ENCODE data around the gene FAM117A. TPM values are rescaled to one million over a fixed set of nuclear protein-coding genes. Genes with fewer than 3 reads are reported as not detected.

Gene FAM117A
- total RNA-seq, 1 experiment from 2014 or later = 9.7 TPM

GRCh38 chr17:49723423-49723822 is 40.5 kb downstream of the FAM117A start:
- TF ChIP-seq CTCF (conservative IDR thresholded peaks at IDR 0.05; ENCODE audit: low read depth, low read length) = no peak
- TF ChIP-seq EZH2phosphoT487 (IDR thresholded peaks at IDR 0.05; ENCODE audit: borderline replicate concordance, low read length) = no peak
- no peak for TF ChIP-seq EZH2 (IDR thresholded peaks at IDR 0.05; ENCODE audit: low read length, unreplicated experiment)
- no peak overlapping the region for H3K4me2 ChIP-seq (ENCODE audit: low read length)
- H3K79me2 ChIP-seq (ENCODE audit: low read length) = no peaks in the 10 kb centered on the region
- intact Hi-C loops (cut with micrococcal nuclease) = no loop called here
- BruUV-seq (replicated peaks) = no TSS peak
- no peak overlapping the region for H3K27ac ChIP-seq (ENCODE audit: low read length)
- H3F3A ChIP-seq (ENCODE audit: low read length, unreplicated experiment) = no peaks in the 10 kb centered on the region
- no peaks in the 10 kb centered on the region for H4K20me1 ChIP-seq (ENCODE audit: low read length)
- POLR2A ChIA-PET (ENCODE audit: unreplicated experiment) = interaction anchor here (0.6 kb wide), 1 partner anchor 1075 kb away, joined by 4 read pairs; no protein-coding TSS in a partner anchor
- no peaks in the 10 kb centered on the region for H3K4me1 ChIP-seq (ENCODE audit: insufficient read depth, low read length)
- no peaks in the 10 kb centered on the region for H3K36me3 ChIP-seq (ENCODE audit: low read depth, low read length)
- no peak overlapping the region for H2AFZ ChIP-seq (ENCODE audit: low read length)
- no peak for DNase-seq
- H3K9me2 ChIP-seq (replicated peaks; ENCODE audit: low read length) = no peaks in the 10 kb centered on the region
- no peaks in the 10 kb centered on the region for H3K27me3 ChIP-seq (ENCODE audit: low read length)
- no peak overlapping the region for H3K9ac ChIP-seq (ENCODE audit: low read length)
- ATAC-seq = no peak
- CTCF ChIA-PET = no interaction called here
- no peaks in the 10 kb centered on the region for H3K9me3 ChIP-seq (ENCODE audit: low read length)
- H3K4me3 ChIP-seq (ENCODE audit: low read length) = no peak overlapping the region

- H2AFZ ChIP-seq (ENCODE audit: low read length) = no peak overlapping the region
- no peaks in the 10 kb centered on the region for H3K9me2 ChIP-seq (replicated peaks; ENCODE audit: low read length)
- no peak overlapping the region for H3K27ac ChIP-seq (ENCODE audit: low read length)
- H3K9ac ChIP-seq (ENCODE audit: low read length) = no peak overlapping the region
- H3K27me3 ChIP-seq (ENCODE audit: low read length) = no peaks in the 10 kb centered on the region
- ATAC-seq = no peak
- TF ChIP-seq CTCF (conservative IDR thresholded peaks at IDR 0.05; ENCODE audit: low read depth, low read length) = no peak
- TF ChIP-seq EZH2phosphoT487 (IDR thresholded peaks at IDR 0.05; ENCODE audit: borderline replicate concordance, low read length) = no peak
- TF ChIP-seq EZH2 (IDR thresholded peaks at IDR 0.05; ENCODE audit: low read length, unreplicated experiment) = no peak
- intact Hi-C loops (cut with micrococcal nuclease) = no loop called here
- no peaks in the 10 kb centered on the region for H3F3A ChIP-seq (ENCODE audit: low read length, unreplicated experiment)
- no peaks in the 10 kb centered on the region for H4K20me1 ChIP-seq (ENCODE audit: low read length)
- no peak overlapping the region for H3K4me3 ChIP-seq (ENCODE audit: low read length)
- no TSS peak for BruUV-seq (replicated peaks)
- H3K79me2 ChIP-seq (ENCODE audit: low read length) = no peaks in the 10 kb centered on the region
- no peak overlapping the region for H3K4me2 ChIP-seq (ENCODE audit: low read length)
- DNase-seq = no peak
- CTCF ChIA-PET = no interaction called here
- POLR2A ChIA-PET (ENCODE audit: unreplicated experiment) = no interaction called here
- H3K36me3 ChIP-seq (ENCODE audit: low read depth, low read length) = no peaks in the 10 kb centered on the region; the same call in 1 of the 2 replicates
- no peaks in the 10 kb centered on the region for H3K4me1 ChIP-seq (ENCODE audit: insufficient read depth, low read length)
- no peaks in the 10 kb centered on the region for H3K9me3 ChIP-seq (ENCODE audit: low read length)
These were observed 41.9 kb downstream of the FAM117A start for GRCh38 chr17:49722066-49722465.

- ChIA-PET POLR2A (ENCODE audit: unreplicated experiment) (no interaction called here), CTCF (no interaction called here)
- no peaks in the 10 kb centered on the region for H3K9me3 ChIP-seq (ENCODE audit: low read length)
- H3K4me3 ChIP-seq (ENCODE audit: low read length) = no peak overlapping the region
- no TSS peak for BruUV-seq (replicated peaks)
- no peaks in the 10 kb centered on the region for H3F3A ChIP-seq (ENCODE audit: low read length, unreplicated experiment)
- H3K4me1 ChIP-seq (ENCODE audit: insufficient read depth, low read length) = no peaks in the 10 kb centered on the region
- H3K27me3 ChIP-seq (ENCODE audit: low read length) = no peaks in the 10 kb centered on the region
- H3K79me2 ChIP-seq (ENCODE audit: low read length) = no peaks in the 10 kb centered on the region
- no peak overlapping the region for H2AFZ ChIP-seq (ENCODE audit: low read length)
- no peak for ATAC-seq
- no peak for DNase-seq
- intact Hi-C loops (cut with micrococcal nuclease) = no loop called here
- H3K27ac ChIP-seq (ENCODE audit: low read length) = no peak overlapping the region
- H4K20me1 ChIP-seq (ENCODE audit: low read length) = no peaks in the 10 kb centered on the region
- TF ChIP-seq CTCF (conservative IDR thresholded peaks at IDR 0.05; ENCODE audit: low read depth, low read length) = no peak
- TF ChIP-seq EZH2phosphoT487 (IDR thresholded peaks at IDR 0.05; ENCODE audit: borderline replicate concordance, low read length) = no peak
- no peak for TF ChIP-seq EZH2 (IDR thresholded peaks at IDR 0.05; ENCODE audit: low read length, unreplicated experiment)
- no peaks in the 10 kb centered on the region for H3K9me2 ChIP-seq (replicated peaks; ENCODE audit: low read length)
- no peak overlapping the region for H3K9ac ChIP-seq (ENCODE audit: low read length)
- no peaks in the 10 kb centered on the region; the same call in 1 of the 2 replicates for H3K36me3 ChIP-seq (ENCODE audit: low read depth, low read length)
- H3K4me2 ChIP-seq (ENCODE audit: low read length) = no peak overlapping the region
These were observed 46.5 kb downstream of the FAM117A start for GRCh38 chr17:49717371-49717861.

Data from PC-3 (cell line).